ENCODE results near the gene CACNG4.

CACNG4 gene

DNA sequence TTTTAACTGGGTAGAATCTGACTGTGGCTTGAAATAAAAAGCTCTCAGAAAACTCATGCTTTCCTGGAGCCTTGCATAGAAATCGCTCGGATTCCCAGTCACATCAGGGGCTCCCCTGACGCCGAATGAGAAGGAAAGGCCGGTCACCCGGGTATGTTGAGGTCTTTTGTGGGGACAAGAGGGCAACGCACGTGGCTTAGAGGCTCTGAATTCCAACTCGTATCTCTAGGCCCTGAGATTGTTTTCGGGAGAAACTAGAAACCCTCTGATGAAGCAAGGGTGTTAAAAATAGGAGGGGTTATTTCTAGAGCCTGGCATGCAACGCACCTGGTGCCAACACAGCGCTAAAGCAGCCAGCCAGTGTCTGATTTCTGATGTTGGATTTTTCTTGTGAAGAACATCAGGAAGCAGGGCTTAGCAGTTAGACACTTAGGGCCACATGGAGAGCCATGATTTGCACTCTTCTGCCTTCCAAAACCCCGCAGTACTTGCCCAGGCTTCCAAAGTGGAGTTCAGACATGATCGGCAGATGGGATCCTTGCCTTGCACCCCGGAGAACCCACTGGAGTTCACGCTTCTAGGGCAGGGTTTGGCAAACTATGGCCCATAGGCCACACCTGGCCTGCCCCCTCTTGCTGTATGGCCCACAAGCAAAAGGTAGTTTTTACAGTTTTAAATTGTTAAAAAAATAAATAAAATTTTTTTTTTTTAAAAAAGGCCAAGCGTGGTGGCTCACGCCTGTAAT lies 92.4 kb downstream of the CACNG4 start:
- no peak overlapping the region for H3K27ac ChIP-seq
- TF ChIP-seq, protein P1, sequence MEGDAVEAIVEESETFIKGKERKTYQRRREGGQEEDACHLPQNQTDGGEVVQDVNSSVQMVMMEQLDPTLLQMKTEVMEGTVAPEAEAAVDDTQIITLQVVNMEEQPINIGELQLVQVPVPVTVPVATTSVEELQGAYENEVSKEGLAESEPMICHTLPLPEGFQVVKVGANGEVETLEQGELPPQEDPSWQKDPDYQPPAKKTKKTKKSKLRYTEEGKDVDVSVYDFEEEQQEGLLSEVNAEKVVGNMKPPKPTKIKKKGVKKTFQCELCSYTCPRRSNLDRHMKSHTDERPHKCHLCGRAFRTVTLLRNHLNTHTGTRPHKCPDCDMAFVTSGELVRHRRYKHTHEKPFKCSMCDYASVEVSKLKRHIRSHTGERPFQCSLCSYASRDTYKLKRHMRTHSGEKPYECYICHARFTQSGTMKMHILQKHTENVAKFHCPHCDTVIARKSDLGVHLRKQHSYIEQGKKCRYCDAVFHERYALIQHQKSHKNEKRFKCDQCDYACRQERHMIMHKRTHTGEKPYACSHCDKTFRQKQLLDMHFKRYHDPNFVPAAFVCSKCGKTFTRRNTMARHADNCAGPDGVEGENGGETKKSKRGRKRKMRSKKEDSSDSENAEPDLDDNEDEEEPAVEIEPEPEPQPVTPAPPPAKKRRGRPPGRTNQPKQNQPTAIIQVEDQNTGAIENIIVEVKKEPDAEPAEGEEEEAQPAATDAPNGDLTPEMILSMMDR (conservative IDR thresholded peaks at IDR 0.05): no peak
- TF ChIP-seq ZFX (IDR thresholded peaks at IDR 0.05): no peak

DNA sequence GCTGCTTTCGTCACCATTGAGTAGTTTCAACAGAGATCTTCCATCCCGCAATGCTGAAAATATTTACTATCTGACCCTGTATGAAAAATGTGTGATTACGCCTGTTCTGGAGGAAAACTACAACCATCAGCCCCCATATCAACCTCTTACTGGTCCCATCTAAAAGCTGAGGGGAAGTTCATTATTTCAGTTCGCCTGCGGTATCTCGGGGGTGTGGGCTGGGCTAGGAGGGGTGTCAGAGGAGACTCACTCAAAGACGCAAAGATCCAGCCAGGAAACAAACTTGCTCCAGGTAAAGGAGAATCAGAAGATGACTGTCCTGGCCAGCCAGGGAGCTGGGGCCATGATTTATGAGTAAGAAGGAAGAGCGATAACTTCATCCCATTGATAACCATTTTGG lies 93.5 kb downstream of the CACNG4 start:
- no peak overlapping the region for H3K27ac ChIP-seq
- TF ChIP-seq, protein P1 (conservative IDR thresholded peaks at IDR 0.05): no peak
- TF ChIP-seq ZFX (IDR thresholded peaks at IDR 0.05): no peak

DNA sequence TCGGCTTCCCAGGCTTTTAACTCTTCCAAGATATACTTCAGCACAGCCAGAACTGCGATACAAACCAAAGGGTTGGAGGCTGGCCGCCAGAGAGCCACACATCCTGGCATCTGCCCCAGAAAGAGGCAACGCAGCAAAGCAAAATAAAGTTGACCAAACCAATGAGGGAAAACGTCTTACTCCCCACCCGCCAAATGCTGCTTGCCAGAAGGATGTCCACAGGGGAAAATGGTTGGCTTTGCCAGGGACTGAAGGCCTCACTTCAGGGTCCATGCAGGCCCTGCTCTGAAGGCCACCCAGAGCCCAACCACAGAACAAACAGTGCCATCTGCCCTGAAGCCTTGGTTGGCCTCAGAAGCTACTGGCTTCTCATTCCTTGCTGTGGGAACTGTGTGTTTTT lies 94.9 kb downstream of the CACNG4 start:
- TF ChIP-seq ZFX (IDR thresholded peaks at IDR 0.05): no peak
- TF ChIP-seq, protein P1 (conservative IDR thresholded peaks at IDR 0.05): no peak

DNA sequence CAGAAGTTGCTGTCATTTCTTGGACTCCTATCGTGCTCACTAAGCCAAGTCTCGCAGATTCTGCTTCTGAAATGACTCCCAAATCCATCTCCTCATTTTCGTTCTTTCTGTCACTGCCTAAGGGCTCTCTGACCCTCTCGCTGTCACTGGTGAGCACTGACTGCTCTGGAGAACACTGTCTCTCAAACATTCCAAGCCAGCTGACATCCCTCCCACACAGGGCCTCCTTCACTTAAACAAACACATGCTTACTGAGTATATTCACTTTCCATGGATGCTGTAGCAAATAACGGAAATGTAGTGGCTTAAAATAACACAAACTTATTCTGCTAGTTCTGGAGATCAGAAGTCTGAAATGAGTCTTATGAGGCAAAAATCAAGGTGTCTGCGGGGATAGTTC lies 98.6 kb downstream of the CACNG4 start:
- TF ChIP-seq ZFX (IDR thresholded peaks at IDR 0.05): no peak
- TF ChIP-seq, protein P1 (conservative IDR thresholded peaks at IDR 0.05): no peak
- no peak overlapping the region for H3K27ac ChIP-seq

More for the DNA sequence above, 94.9 kb downstream of the CACNG4 start:
- H3K27ac ChIP-seq: no peak overlapping the region

DNA sequence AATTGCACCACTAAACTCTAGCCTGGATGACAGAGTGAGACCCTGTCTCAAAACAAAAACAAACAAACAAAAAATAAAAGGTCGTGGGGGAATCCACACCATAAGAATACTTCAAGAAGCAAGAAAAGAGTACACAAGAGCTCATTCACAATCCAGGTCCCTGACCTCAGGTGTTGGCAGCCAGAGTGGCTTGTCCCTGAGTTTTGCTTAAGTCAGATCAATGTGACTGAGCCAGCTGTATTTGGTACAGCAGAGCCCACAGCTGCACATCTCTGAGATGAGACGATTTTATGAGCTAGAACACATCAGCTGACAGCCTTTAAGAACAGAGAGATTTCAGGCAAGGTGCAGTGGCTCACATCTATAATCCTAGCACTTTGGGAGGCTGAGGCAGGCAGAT lies 102.2 kb downstream of the CACNG4 start:
- TF ChIP-seq, protein P1 (conservative IDR thresholded peaks at IDR 0.05): no peak
- no peak for TF ChIP-seq ZFX (IDR thresholded peaks at IDR 0.05)

DNA sequence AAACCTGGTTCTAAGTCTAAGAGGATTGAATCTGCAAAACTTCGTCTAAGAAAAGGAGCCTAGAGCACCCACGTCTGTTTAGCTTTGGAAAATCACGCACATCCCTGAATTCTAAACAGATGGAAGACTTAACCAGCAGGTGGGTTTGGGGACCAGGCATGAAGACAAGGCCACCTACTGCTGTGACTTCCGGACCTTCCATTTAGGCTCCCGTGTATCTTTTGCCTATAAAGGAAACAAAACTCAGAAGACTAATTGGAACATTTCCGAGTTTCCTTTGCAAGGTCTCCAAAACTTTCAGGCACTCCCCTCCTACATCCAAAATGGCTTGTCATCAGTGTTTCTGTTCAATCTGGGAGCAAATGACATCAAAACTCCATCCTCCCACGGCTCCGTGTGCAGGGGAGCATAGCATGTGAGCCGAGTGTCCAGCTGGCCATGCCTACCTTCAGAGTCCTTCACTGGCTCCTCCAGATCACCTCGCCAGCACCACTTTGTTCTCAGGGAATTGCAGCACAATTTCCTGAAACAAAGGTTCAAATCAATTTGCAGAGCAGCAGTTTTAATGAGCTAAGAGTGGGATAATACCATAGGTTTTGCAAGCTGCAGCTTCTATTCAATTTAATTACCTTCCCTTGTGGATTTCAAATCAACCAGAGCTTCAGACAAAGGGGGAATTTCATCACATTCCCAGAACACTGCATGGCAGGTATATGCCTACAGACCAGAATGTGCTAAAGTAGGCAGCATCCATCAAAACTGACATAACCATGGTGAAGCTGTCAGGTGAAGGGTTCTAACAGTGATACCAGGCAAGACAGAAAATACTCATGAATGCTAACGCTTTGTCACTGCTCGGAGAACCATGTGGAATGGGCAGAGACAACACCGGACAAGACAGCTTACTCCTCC lies 103.3 kb downstream of the CACNG4 start:
- no peak overlapping the region for H3K27ac ChIP-seq
- TF ChIP-seq ZFX (IDR thresholded peaks at IDR 0.05): no peak
- TF ChIP-seq, protein P1 (conservative IDR thresholded peaks at IDR 0.05): no peak

More for the DNA sequence above, 102.2 kb downstream of the CACNG4 start:
- H3K27ac ChIP-seq: no peak overlapping the region

DNA sequence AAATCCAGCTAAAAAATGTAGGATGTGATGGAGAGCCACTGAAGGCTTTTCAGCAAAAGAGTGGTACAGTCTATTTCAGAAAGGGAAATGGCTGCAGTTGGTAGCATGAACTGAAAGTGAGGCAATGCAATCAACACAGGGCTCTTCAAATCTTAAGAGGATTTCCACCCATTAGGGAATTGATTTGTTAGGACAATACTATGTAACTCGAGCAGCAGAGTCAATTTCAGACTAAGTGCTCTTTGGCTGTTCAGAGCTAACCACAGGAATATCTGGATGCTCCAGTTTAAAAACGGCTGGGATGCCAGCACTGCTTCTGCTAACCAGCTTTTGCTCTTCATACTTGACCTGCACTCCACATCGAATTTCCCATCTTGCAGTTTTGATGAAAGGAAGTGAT lies 104.5 kb downstream of the CACNG4 start:
- TF ChIP-seq, protein P1 (conservative IDR thresholded peaks at IDR 0.05): no peak
- no peak for TF ChIP-seq ZFX (IDR thresholded peaks at IDR 0.05)
- no peak overlapping the region for H3K27ac ChIP-seq

Measured in C4-2B (cell line).